MG63 (cell line): ENCODE measurements around the gene HOXA13. TPM values are rescaled to one million over a fixed set of nuclear protein-coding genes. Genes with fewer than 3 reads are reported as not detected.

ENCODE experiments used
- DNase-seq: peaks from one replicate; pipeline ENCODE4 v3.0.0-alpha.2; 2020
- H3K27me3 ChIP-seq: fragments of 250-450 bp; sonication (Bioruptor Pico); 2 replicates; pipeline ENCODE4 v1.5.1; 2020; ENCODE audit warnings: mild to moderate bottlenecking, moderate library complexity
- H3K36me3 ChIP-seq: fragments of 250-450 bp; sonication (Bioruptor Pico); 2 replicates; pipeline ENCODE4 v1.5.1; 2020; ENCODE audit warnings: mild to moderate bottlenecking, moderate library complexity
- H3K4me3 ChIP-seq: fragments of 250-450 bp; sonication (Bioruptor Pico); 2 replicates; pipeline ENCODE4 v1.5.1; 2020; ENCODE audit warnings: mild to moderate bottlenecking, moderate library complexity
- H3K9me3 ChIP-seq: fragments of 250-450 bp; sonication (Bioruptor Pico); 2 replicates; pipeline ENCODE4 v1.5.1; 2020; ENCODE audit warnings: mild to moderate bottlenecking, moderate library complexity
- total RNA-seq: library from RNA; depleted of rRNA; stranded (reverse); fragments of >200 nt; shearing (Covaris generic); gene quantifications from 2 replicates; pipeline ENCODE4 v1.2.3, GENCODE V29; 2014; ENCODE audit warnings: low replicate concordance

The HOXA13 gene
- total RNA-seq, 1 experiment from 2014 or later, result 0.30 TPM

GRCh38 chr7:27201580-27202017 is 1.7 kb upstream of the HOXA13 start:
- no peaks in the 10 kb centered on the region for H3K9me3 ChIP-seq
- H3K4me3 ChIP-seq, result no peak overlapping the region
- peaks cover 14% of the 10 kb centered on the region; the same call in 1 of the 2 replicates for H3K27me3 ChIP-seq
- H3K36me3 ChIP-seq, result no peaks in the 10 kb centered on the region
- DNase-seq, result no peak

- DNase-seq, result no peak
- Histone ChIP-seq H3K27me3 (peaks cover 14% of the 10 kb centered on the region; the same call in 1 of the 2 replicates), H3K4me3 (peak overlapping the region; percentile 51; the same call in 1 of the 2 replicates), H3K9me3 (no peaks in the 10 kb centered on the region), H3K36me3 (no peaks in the 10 kb centered on the region)
Observed at GRCh38 chr7:27200761-27201579, 1.1 kb upstream of the HOXA13 start.

- peak; percentile 40 for DNase-seq
- peak overlapping the region; percentile 35 for H3K4me3 ChIP-seq
- H3K36me3 ChIP-seq, result no peaks in the 10 kb centered on the region
- peaks cover 11% of the 10 kb centered on the region; the same call in 1 of the 2 replicates for H3K27me3 ChIP-seq
- H3K9me3 ChIP-seq, result no peaks in the 10 kb centered on the region
Observed at GRCh38 chr7:27198871-27199801, 755 bp downstream of the HOXA13 start.

GRCh38 chr7:27198138-27198841 is 1.6 kb downstream of the HOXA13 start:
- H3K27me3 ChIP-seq, result peaks cover 11% of the 10 kb centered on the region; the same call in 1 of the 2 replicates
- no peaks in the 10 kb centered on the region for H3K9me3 ChIP-seq
- DNase-seq, result no peak
- H3K4me3 ChIP-seq, result no peak overlapping the region
- no peaks in the 10 kb centered on the region for H3K36me3 ChIP-seq

DNA sequence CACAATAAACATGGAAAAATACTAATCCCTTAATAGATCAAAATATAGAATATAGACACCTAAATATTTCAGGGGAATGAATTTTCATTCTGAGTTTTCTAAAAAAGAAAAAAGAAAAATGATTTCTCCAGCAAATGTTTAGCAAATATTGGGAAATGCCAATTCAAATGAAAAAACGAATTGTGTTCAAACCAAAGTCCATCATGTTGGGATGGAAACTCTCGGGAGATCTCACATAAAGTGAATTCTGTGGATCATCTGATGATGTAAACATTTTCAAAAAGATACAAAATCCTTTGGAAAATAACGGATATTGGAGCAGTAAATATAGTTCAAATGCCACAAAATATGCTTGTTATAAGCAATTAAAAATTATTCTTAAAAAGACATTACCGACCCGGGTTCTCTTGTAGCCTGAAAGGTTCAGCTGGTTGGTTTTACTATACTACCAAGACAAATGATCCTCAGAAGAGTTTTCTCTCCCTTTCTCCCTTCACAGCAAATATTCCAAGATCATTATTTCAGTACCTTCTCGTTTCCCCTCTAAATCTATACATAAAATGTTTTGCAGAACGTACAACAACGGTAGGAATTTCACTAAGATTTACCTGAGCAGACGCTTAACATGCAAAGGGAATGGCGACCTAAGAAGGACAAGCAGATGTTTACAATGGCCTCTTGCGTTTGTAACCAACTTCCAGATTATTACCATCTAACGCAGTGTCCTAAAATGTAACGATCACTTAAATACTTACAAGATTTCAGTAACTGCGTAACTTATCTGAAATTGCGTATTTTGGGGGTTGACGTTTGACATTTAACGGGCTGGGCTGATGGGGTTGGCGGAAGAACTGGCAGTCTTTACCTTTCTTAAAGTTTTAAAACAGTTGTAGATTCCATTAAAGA is 2.5 kb downstream of the HOXA13 start:
- no peaks in the 10 kb centered on the region for H3K36me3 ChIP-seq
- no peaks in the 10 kb centered on the region for H3K9me3 ChIP-seq
- DNase-seq, result no peak
- no peak overlapping the region for H3K4me3 ChIP-seq
- H3K27me3 ChIP-seq, result peaks cover 11% of the 10 kb centered on the region; the same call in 1 of the 2 replicates

DNA sequence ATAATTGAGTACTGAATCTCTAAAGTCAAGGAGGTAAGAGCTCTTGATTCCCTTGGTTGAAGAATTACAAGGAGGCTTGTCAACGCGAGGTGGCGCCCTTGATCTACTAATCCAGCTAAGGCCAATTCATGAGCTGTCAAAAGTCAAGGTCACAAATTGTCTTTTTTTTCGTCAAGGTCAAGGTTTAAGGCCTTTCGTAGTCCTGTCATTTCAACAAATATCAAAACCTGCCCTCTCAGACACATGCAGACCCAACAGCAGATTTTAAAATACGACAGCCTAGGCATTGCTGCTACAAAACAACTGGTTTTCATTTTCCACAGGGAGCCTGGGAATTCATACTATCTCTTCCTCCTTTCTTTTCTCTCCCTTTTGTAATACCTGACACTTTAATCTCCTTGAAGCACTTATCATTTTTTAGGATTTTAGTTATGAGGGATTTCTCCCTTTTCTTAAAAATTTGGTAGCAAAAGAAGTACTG is 3.6 kb downstream of the HOXA13 start:
- peak; percentile 50 for DNase-seq
- Histone ChIP-seq H3K4me3 (no peak overlapping the region), H3K36me3 (no peaks in the 10 kb centered on the region), H3K9me3 (no peaks in the 10 kb centered on the region), H3K27me3 (peaks cover 11% of the 10 kb centered on the region; the same call in 1 of the 2 replicates)

DNA sequence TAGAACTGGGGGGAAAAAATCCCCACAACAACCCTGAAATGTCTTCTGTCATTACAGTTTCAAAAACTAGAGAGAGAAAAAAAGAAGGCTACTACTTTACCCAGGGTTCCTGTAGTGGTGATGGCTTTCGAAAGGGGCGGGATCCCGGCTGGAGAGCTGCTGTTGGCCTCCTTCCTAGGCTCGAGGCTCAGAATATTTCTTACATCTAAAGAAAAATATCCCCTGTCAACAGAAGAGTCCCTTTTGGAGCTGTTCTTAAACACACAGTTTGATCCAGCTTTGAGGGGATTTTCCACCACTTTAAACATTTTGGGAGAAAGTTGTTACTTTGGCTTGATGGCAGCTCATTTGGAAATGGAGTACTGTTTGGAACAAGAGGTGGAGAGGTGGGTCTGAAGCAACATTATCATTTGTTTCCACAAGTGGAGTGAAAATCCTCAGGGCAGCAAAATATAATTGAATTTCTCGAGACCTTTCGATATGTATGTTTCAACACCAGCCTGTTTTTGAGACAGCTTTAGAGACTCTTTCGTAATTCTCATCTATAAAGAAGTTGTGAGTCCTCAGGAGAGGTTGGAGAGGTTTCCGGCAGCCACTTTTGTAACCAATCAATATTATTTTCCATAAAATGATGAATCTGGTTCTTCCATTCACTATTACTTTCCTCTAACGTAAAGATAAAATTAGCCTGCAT is 5.1 kb downstream of the HOXA13 start:
- Histone ChIP-seq H3K4me3 (no peak overlapping the region), H3K27me3 (peaks cover 11% of the 10 kb centered on the region; the same call in 1 of the 2 replicates)
- no peak for DNase-seq

DNA sequence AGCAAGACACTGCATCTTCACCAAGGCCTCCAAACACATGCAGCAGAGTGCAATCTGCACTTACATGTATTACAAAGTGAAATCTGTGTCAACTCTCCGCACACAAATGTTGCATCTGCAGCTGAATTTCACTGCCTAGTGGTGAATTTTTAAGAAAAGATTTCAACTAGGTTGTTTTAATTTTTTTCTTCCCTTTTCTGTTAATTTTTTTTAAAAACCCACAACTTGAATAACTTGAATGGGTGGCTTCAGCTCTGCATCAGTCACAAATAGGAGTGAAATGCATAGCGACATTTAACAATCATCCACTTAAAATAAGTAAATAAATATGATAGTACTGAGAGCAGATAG is 5.9 kb downstream of the HOXA13 start:
- no peaks in the 10 kb centered on the region for H3K9me3 ChIP-seq
- no peak for DNase-seq
- peaks cover 9% of the 10 kb centered on the region; the same call in 1 of the 2 replicates for H3K27me3 ChIP-seq
- H3K36me3 ChIP-seq, result no peaks in the 10 kb centered on the region
- no peak overlapping the region for H3K4me3 ChIP-seq

More for the DNA sequence above, 5.1 kb downstream of the HOXA13 start:
- no peaks in the 10 kb centered on the region for H3K36me3 ChIP-seq
- H3K9me3 ChIP-seq, result no peaks in the 10 kb centered on the region

- DNase-seq, result no peak
- H3K27me3 ChIP-seq, result peaks cover 7% of the 10 kb centered on the region; the same call in 1 of the 2 replicates
Observed at GRCh38 chr7:27193335-27194001, 6.4 kb downstream of the HOXA13 start.

DNA sequence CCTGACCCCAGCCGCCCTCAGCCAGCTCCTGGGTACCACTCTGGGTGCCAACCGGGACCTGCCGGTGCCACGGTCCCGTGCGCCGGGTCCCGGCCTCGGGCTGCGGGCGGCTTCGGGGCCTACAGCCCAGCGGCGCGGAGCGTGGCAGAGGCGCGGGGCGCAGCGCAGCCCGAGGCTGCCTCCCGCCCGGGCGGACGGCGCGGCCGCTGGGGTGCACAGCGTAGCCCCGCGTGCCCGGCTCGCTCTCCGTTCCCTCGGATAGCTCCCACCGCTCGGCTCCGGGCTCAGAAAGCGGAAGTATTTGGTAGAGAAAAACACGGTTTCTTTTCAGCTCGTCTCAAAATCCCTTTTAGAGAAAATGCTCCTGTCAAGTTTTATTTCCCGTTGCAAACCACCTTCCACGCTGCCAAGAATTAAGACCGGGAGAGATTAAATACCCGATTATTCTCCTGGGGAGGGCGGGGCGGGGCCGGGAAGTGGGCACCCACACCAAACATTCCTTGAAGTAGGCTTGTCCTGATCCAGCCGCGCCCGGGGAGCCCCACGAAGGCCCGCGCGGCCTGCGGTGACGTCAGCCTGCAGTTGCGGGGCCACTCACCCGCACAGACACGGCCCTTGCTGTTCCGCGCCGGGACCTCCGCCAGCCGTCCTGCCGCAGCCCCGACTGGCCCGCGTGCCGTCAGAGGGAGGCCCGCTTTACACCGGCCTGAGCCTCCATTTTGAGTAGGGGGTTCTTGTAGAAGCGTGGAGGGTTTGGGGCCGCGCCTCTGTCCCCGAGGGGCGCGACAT is 7.2 kb downstream of the HOXA13 start:
- Histone ChIP-seq H3K9me3 (no peaks in the 10 kb centered on the region), H3K27me3 (peaks cover 4% of the 10 kb centered on the region; the same call in 1 of the 2 replicates), H3K4me3 (no peak overlapping the region), H3K36me3 (no peaks in the 10 kb centered on the region)
- DNase-seq, result no peak

More at GRCh38 chr7:27193335-27194001, 6.4 kb downstream of the HOXA13 start:
- Histone ChIP-seq H3K4me3 (no peak overlapping the region), H3K36me3 (no peaks in the 10 kb centered on the region), H3K9me3 (no peaks in the 10 kb centered on the region)

DNA sequence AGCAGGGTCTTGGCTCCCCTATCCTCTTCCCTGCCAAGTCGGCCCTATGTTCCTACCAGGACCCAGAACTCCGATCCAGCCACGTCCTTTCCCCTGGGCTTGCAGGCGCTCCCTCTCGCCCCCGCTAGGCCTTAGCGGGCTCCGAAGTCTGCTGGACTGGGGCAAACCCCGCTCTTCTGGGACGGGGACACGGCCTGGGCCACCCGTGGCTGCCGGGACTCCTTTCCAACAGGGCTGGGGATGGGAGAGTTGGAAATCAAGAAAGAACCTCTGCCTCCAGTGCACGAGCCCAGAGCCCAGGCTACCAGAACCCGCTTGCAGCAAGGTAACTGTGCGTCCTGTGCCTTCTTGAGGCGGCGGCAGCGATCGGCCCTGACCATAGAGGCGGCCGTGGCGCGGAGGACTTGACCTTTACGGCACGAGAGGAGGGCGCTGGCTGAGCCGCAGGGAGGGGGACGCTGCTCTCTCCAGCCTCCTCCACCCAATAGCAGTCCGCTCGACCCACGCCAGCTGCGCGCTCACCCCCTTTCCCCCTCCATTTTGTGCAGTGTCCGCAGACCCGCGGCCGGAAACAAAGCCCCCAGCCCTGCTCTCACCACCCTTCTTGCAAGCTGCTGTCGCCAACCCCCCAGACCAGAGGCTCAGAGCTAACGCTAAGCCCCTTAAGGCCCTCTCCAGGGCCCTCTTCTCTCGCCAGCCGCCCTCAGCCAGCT is 7.9 kb downstream of the HOXA13 start:
- no peaks in the 10 kb centered on the region for H3K36me3 ChIP-seq
- H3K9me3 ChIP-seq, result no peaks in the 10 kb centered on the region
- DNase-seq, result no peak
- no peak overlapping the region for H3K4me3 ChIP-seq
- H3K27me3 ChIP-seq, result no peaks in the 10 kb centered on the region; the same call in 1 of the 2 replicates

GRCh38 chr7:27191161-27191731 is 8.6 kb downstream of the HOXA13 start:
- Histone ChIP-seq H3K4me3 (no peak overlapping the region), H3K9me3 (no peaks in the 10 kb centered on the region), H3K27me3 (no peaks in the 10 kb centered on the region), H3K36me3 (no peaks in the 10 kb centered on the region)
- no peak for DNase-seq
